BE2C (cell line): ENCODE results near the gene COL23A1.

Experiments used
- DNase-seq: peaks from one replicate; pipeline ENCODE4 v3.0.0-alpha.2; 2020
- H3K27me3 ChIP-seq: fragments of 250-450 bp; sonication (Bioruptor Pico); 2 replicates; pipeline ENCODE4 v1.5.1; 2020; ENCODE audit warnings: mild to moderate bottlenecking
- H3K36me3 ChIP-seq: fragments of 250-450 bp; sonication (Bioruptor Pico); 2 replicates; pipeline ENCODE4 v1.5.1; 2020; ENCODE audit warnings: mild to moderate bottlenecking
- H3K4me1 ChIP-seq: fragments of 250-450 bp; sonication (Bioruptor Pico); 2 replicates; pipeline ENCODE4 v1.5.1; 2020
- H3K4me3 ChIP-seq: 2 replicates; pipeline ENCODE4 v1.5.1; 2011; ENCODE audit warnings: low read depth, low read length
- H3K9me3 ChIP-seq: fragments of 250-450 bp; sonication (Bioruptor Pico); 2 replicates; pipeline ENCODE4 v1.5.1; 2020
- CTCF ChIP-seq: IDR thresholded peaks from 2 replicates; pipeline ENCODE4 v1.5.1; 2012; ENCODE audit warnings: mild to moderate bottlenecking, low read depth, low read length

Gene COL23A1

GRCh38 chr5:178203670-178204181 is 386.5 kb downstream of the COL23A1 start:
- no peak for TF ChIP-seq CTCF
- H3K9me3 ChIP-seq: no peaks in the 10 kb centered on the region
- no peaks in the 10 kb centered on the region for H3K27me3 ChIP-seq
- H3K4me3 ChIP-seq: peak overlapping the region; percentile 99
- H3K36me3 ChIP-seq: peaks cover 43% of the 10 kb centered on the region
- peaks cover 6% of the 10 kb centered on the region; the same call in 1 of the 2 replicates for H3K4me1 ChIP-seq
- no peak for DNase-seq

- no peaks in the 10 kb centered on the region for H3K27me3 ChIP-seq
These were observed 387.7 kb downstream of the COL23A1 start for GRCh38 chr5:178202541-178202940.

GRCh38 chr5:178201927-178202235 is 388.3 kb downstream of the COL23A1 start:
- peaks cover 1% of the 10 kb centered on the region; the same call in 1 of the 2 replicates for H3K4me1 ChIP-seq
- H3K36me3 ChIP-seq: peaks cover 24% of the 10 kb centered on the region
- no peaks in the 10 kb centered on the region for H3K27me3 ChIP-seq
- DNase-seq: no peak
- H3K9me3 ChIP-seq: no peaks in the 10 kb centered on the region
- no peak overlapping the region for H3K4me3 ChIP-seq
- TF ChIP-seq CTCF: no peak

More at GRCh38 chr5:178202541-178202940, 387.7 kb downstream of the COL23A1 start:
- H3K9me3 ChIP-seq: no peaks in the 10 kb centered on the region
- no peak overlapping the region for H3K4me3 ChIP-seq
- H3K4me1 ChIP-seq: peaks cover 6% of the 10 kb centered on the region; the same call in 1 of the 2 replicates
- H3K36me3 ChIP-seq: peaks cover 31% of the 10 kb centered on the region
- no peak for DNase-seq
- no peak for TF ChIP-seq CTCF

GRCh38 chr5:178201221-178201926 is 388.8 kb downstream of the COL23A1 start:
- TF ChIP-seq CTCF: no peak
- no peaks in the 10 kb centered on the region for H3K4me1 ChIP-seq
- DNase-seq: no peak
- H3K36me3 ChIP-seq: peaks cover 19% of the 10 kb centered on the region
- no peaks in the 10 kb centered on the region for H3K27me3 ChIP-seq
- H3K9me3 ChIP-seq: no peaks in the 10 kb centered on the region
- no peak overlapping the region for H3K4me3 ChIP-seq

- no peaks in the 10 kb centered on the region for H3K27me3 ChIP-seq
- TF ChIP-seq CTCF: no peak
- peaks cover 4% of the 10 kb centered on the region for H3K36me3 ChIP-seq
- H3K4me1 ChIP-seq: no peaks in the 10 kb centered on the region
- DNase-seq: no peak
- no peaks in the 10 kb centered on the region for H3K9me3 ChIP-seq
- no peak overlapping the region for H3K4me3 ChIP-seq
These were observed 390.4 kb downstream of the COL23A1 start for GRCh38 chr5:178199581-178200434.
